ENCODE data around the gene PRDM15. TPM values are rescaled to one million over a fixed set of nuclear protein-coding genes. Genes with fewer than 3 reads are reported as not detected.

PRDM15 gene
- total RNA-seq, 6 experiments from 2014 or later: 3.4 to 4.9 (median 4.0) TPM

GRCh38 chr21:41897047-41897669 is 18.0 kb upstream of the PRDM15 start:
- peaks cover 2% of the 10 kb centered on the region; the same call in 1 of the 2 replicates for H3K27me3 Mint-ChIP-seq (ENCODE audit: insufficient read depth)
- peaks cover 26% of the 10 kb centered on the region for H3K36me3 Mint-ChIP-seq (ENCODE audit: low read depth)
- H3K27ac Mint-ChIP-seq: no peak overlapping the region

GRCh38 chr21:41895643-41896493 is 16.7 kb upstream of the PRDM15 start:
- H3K4me3 Mint-ChIP-seq: no peak overlapping the region
- H3K4me1 Mint-ChIP-seq (ENCODE audit: low read depth): peaks cover 15% of the 10 kb centered on the region
- no peak for DNase-seq
- no peak overlapping the region for H3K27ac Mint-ChIP-seq
- H3K36me3 Mint-ChIP-seq (ENCODE audit: low read depth): peaks cover 16% of the 10 kb centered on the region; the same call in 1 of the 2 replicates
- no peaks in the 10 kb centered on the region for H3K9me3 Mint-ChIP-seq
- no peak for TF ChIP-seq CTCF (IDR thresholded peaks at IDR 0.05)
- H3K27me3 Mint-ChIP-seq (ENCODE audit: insufficient read depth): peaks cover 2% of the 10 kb centered on the region; the same call in 1 of the 2 replicates

More at GRCh38 chr21:41897047-41897669, 18.0 kb upstream of the PRDM15 start:
- Mint-ChIP-seq H3K4me1 (ENCODE audit: low read depth) (peaks cover 15% of the 10 kb centered on the region), H3K9me3 (no peaks in the 10 kb centered on the region), H3K4me3 (no peak overlapping the region)
- TF ChIP-seq CTCF (IDR thresholded peaks at IDR 0.05): no peak
- no peak for DNase-seq

- Mint-ChIP-seq H3K36me3 (ENCODE audit: low read depth) (peaks cover 15% of the 10 kb centered on the region; the same call in 1 of the 2 replicates), H3K4me3 (no peak overlapping the region), H3K27ac (no peak overlapping the region), H3K27me3 (ENCODE audit: insufficient read depth) (peaks cover 2% of the 10 kb centered on the region; the same call in 1 of the 2 replicates), H3K4me1 (ENCODE audit: low read depth) (peaks cover 15% of the 10 kb centered on the region), H3K9me3 (no peaks in the 10 kb centered on the region)
- no peak for TF ChIP-seq CTCF (IDR thresholded peaks at IDR 0.05)
- DNase-seq: peak; percentile 13
Measured at GRCh38 chr21:41894922-41895557, 15.9 kb upstream of the PRDM15 start.

GRCh38 chr21:41894511-41894910 is 15.4 kb upstream of the PRDM15 start:
- Mint-ChIP-seq H3K36me3 (ENCODE audit: low read depth) (peaks cover 15% of the 10 kb centered on the region; the same call in 1 of the 2 replicates), H3K9me3 (no peaks in the 10 kb centered on the region), H3K27me3 (ENCODE audit: insufficient read depth) (peaks cover 2% of the 10 kb centered on the region; the same call in 1 of the 2 replicates), H3K4me1 (ENCODE audit: low read depth) (peaks cover 15% of the 10 kb centered on the region), H3K4me3 (no peak overlapping the region), H3K27ac (no peak overlapping the region)
- no peak for TF ChIP-seq CTCF (IDR thresholded peaks at IDR 0.05)
- no peak for DNase-seq

GRCh38 chr21:41892726-41893125 is 13.6 kb upstream of the PRDM15 start:
- H3K9me3 Mint-ChIP-seq: no peaks in the 10 kb centered on the region
- no peak for DNase-seq
- no peak for TF ChIP-seq CTCF (IDR thresholded peaks at IDR 0.05)

More at GRCh38 chr21:41892726-41893125, 13.6 kb upstream of the PRDM15 start:
- H3K36me3 Mint-ChIP-seq (ENCODE audit: low read depth): 0 out of 2 replicates have a peak, but pooled peaks cover 9% of the 10 kb centered on the region
- peaks cover 15% of the 10 kb centered on the region for H3K4me1 Mint-ChIP-seq (ENCODE audit: low read depth)
- no peaks in the 10 kb centered on the region for H3K27me3 Mint-ChIP-seq (ENCODE audit: insufficient read depth)
- H3K27ac Mint-ChIP-seq: no peak overlapping the region
- no peak overlapping the region for H3K4me3 Mint-ChIP-seq

Measured in HFFc6 (cell line).